NCI-H128 (cell line): Measurements from ENCODE around the gene NCBP3.

ENCODE experiments used
- DNase-seq: peaks from one replicate; lab custom pipeline; 2025; ENCODE audit not compliant: unreplicated experiment; lab: John Stamatoyannopoulos, UW

Gene NCBP3

DNA sequence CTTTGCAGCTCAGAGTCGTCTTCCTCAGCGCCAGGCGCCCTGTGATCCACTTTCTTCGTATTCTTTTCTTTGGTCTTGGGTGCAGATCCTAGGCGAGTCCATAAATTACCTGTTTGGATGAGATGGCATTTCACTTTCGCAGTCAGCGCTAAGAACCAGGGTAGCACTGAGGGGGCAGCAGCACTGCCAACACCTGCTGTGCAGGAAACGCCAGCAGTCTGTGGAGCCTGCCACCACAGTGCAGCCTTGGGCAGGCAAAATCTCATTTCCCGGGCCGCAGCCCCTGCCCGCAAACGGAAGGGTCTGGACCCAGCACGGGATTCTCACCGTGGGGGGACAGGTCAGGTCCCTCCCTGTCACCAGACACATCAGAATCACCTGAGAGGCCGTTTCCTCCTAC, 32.9 kb downstream of the NCBP3 start:
- DNase-seq: no peak

DNA sequence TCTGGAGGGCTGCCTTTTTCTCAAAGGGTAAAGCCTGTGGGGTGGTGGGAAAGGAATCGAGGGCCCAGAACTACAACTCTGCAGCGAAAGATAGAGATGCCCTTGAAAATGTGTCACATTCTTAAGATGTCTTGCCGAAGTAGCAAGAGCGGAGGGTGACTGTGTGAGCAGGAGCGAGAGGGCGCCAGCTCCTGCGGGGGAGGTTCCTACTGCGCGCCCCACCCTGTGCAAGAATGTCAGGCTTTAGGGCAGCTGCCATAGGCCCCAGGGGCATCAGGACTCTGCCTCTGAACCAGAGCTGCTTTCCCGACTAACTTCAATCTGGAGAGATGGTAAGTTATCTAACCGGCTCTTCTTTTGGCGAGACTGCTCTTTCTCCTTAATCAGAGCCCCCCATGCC, 33.3 kb downstream of the NCBP3 start:
- DNase-seq: no peak

GRCh38 chr17:3812284-3812683, 33.8 kb downstream of the NCBP3 start:
- DNase-seq: no peak

DNA sequence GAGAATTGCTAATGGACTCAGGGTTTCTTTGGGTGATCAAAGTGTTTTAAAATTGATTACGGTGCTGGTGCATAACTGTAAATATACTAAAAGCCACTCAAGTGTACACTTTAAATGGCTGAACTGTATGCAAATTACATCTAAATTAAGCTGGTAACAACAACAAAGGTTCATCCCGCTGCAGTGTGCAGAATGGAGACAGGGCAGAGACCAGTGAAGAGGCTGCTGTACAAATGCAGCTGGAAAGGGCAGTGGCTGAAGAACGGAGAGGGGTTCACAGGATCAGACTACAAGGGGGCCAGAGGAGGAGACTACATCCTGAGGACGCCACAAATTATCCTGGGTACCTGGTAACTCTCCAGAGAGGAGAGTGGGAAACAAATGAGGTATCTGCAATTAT, 36.0 kb downstream of the NCBP3 start:
- DNase-seq: no peak

DNA sequence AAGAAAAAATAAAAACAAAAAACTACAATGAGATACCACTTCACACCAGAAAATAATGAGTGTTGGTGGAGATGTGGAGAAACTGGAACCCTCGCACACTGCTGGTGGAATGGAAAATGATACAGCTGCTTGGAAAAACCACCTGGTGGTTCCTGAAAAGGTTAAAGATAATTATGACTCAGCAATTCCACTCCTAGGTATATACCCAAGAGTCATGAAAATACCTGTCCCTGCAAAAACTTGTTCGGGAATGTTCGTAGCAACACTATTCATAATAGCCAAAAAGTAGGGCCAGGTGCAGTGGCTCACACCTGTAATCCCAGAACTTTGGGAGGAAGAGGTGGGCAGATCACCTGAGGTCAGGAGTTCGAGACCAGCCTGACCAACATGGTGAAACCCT, 36.9 kb downstream of the NCBP3 start:
- DNase-seq: no peak

GRCh38 chr17:3808701-3809100, 37.3 kb downstream of the NCBP3 start:
- no peak for DNase-seq

GRCh38 chr17:3805581-3805980, 40.5 kb downstream of the NCBP3 start:
- DNase-seq: no peak

- no peak for DNase-seq
These were observed 41.5 kb downstream of the NCBP3 start for GRCh38 chr17:3804503-3804931.

DNA sequence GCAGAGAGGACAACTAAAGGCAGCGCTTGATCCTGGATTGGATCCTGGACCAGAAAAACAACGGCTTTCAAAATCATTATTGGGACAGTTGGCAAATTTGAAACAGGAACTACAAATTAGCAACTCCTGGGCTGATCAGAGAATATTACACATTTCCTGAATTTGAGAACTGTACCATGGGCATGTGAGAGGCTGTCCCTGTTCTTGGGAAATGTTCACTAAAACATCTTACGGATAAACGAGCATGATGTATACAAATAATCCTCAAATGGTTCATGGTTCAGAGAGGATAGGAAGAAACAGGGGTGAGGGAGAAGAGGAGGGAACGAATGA, 42.8 kb downstream of the NCBP3 start:
- DNase-seq: no peak

DNA sequence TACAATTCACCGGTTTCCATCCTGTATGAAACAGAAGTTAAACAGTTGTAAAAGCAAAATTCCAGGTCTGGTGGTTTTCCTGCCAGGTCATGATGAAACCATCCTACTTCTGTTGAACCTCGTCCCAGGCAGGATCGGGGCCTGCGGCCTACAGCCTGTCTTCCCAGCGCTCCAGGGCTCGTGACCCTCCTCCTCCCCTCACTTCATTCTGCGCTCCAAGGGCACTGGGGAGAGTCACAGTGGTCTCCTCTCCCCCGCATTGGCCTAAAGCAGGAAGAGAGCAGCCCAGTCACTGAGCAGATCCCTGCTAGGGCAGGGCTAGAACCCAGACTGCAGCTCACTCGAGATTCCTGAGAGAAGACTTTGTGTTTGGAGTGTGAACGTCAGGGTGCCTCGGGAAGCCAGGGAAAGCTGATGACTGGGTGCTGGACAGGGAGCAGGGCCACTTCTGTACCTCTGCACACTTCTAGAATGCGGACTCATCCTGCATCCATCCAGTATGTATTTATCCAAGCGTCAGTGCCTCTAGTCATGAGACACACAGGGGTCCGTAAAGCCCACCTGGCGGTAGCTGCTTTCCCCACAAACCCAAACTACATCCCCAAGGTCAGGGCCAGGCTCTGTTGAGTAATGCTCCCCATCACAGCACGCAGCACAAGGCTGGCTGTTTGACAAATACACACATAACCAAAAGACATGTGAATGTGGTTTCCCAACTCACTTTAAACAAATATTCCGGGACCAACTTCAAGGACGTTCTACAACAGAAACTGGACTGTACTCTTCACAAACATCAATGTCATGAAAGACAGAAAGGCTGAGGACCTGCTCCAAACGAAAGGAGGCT, 43.4 kb downstream of the NCBP3 start:
- DNase-seq: no peak

DNA sequence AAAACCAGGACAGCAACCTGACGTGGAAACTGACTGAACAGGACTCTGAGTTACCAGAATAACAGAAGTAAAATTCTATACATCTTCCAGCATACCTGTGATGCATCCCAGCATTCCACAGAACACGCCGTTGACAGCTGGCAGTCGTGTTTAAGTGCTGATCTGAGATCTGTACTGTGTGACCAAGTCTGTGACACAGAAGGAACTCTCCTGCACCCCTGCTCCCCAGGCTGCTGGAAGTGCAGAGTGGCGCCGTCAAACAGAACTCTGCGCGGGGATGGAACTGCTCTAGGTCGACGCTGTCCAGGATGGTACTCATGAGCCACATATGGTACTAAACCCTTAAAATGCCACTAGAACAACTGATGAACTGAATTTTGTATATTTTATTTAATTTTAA, 44.3 kb downstream of the NCBP3 start:
- no peak for DNase-seq

- DNase-seq: no peak
These were observed 44.7 kb downstream of the NCBP3 start for GRCh38 chr17:3801347-3801746.

DNA sequence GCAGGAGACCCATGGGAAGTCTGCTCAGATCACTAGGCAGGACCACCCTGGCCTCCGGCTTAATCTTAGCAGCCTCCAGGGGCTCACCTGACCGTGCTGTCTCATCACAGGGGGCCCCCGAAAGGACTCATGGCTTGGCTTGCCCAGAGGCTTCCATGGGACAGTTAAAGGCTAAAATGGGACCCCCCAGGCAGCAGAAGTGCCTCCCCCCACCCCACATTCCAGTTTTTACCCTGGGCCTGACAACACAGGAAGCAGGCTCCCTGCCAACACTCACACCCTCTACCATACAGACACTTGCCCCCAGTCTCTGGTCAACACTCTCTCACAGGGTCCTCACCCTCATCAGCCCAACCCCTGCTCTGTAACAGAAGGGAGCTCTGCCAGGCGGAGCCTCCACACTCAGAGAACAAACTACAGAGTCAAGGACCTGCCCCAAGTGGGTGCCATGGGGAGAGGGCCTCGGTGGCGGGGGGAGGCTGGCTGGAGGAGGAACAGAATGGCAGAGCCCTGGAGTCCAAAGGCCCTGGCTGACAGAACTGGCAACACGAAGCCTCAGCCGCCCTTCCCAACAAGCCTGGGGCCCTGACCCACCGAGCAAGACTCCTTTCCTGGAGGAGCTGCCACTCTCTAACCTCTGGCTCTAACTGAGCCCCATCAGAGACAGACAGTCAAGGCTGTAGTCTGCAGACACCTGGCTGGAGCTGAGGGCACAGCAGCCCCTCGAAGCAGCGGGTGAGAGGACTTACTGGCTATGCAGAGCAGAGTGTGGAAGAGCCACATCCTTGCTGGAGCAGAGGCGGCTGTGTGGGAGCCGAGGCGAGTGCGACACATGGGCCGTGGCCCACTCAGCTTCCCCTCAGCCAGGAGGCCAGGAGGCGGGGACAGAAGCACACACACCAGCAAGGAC, 45.4 kb downstream of the NCBP3 start, which contains the start of gene ITGAE:
ITGAE (minus strand) TSS at position 827 of the 910 bp plus-strand sequence; CDS start at position 783, 44 bp downstream.
- no peak for DNase-seq

GRCh38 chr17:3799181-3799945, 46.7 kb downstream of the NCBP3 start:
- no peak for DNase-seq

GRCh38 chr17:3798273-3799180, 47.5 kb downstream of the NCBP3 start:
- no peak for DNase-seq

DNA sequence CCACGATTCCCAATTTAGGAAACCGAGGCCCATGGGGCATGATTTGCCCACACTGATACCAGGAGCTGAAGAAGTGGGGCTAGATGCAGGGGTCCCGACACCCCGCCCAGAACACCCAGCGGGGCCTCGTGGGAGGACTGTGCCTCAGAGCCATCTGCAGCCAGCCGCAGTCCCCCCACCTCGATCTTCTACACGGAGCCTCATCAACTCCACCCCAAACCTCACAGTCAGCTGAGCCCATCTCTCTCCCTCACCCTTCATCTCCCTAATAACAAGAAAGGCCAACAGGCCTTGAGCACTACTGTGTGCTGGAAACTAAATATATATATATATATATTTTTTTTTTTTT, 49.2 kb downstream of the NCBP3 start:
- no peak for DNase-seq

- DNase-seq: no peak
These were observed 49.8 kb downstream of the NCBP3 start for GRCh38 chr17:3796110-3796821.

DNA sequence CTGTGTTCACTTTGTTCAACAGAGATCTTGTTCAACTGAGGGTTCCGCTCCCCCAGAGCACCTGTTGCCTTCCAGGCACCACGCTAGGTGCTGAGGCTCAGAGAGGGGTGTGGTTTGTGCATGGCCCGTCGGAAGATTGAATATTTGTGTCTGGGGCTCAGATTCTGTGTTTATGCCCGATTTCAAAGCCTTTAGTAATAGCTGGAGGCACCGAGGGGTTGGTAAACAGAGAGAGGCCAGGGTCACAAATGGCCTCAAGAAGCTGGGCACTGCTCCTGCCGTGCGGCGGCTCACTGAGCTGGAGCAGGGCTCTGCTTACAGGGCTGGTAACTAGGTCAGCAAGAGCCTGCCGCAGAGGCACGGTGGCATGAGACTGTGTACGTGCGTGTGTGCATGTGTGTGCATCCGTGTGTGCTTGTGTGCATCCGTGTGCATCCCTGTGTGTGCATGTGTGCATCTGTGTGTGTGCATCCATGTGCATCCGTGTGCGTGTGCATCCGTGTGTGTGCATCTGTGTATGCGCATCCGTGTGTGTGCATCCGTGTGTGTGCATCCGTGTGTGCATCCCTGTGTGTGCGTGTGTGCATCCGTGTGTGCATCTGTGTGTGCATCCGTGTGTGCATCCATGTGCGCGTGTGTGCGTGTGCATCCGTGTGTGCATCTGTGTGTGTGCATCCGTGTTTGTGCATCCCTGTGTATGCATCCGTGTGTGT, 50.5 kb downstream of the NCBP3 start:
- DNase-seq: no peak
